Stomach (tissue), 9 donors: ENCODE results near the gene TRIM2. TPM values are rescaled to one million over a fixed set of nuclear protein-coding genes. Genes with fewer than 3 reads are reported as not detected.

ENCODE experiments used
- DNase-seq, 2 donors: peaks; one replicate each; pipeline versions ENCODE4 v3.0.0 to v3.0.0-alpha.2; 2013 to 2019
- H3K27ac ChIP-seq, 5 donors: fragments of 200-600 bp in 4 of 5; sonication (generic) in 4 of 5; one replicate each; pipeline ENCODE4 v1.5.1; 2013 to 2019; ENCODE audit warnings: mild to moderate bottlenecking in 1 of 5, moderate library complexity in 1 of 5
- H3K27me3 ChIP-seq, 3 donors: fragments of 200-600 bp; sonication (generic); one replicate each; pipeline ENCODE4 v1.5.1; 2017 to 2019; ENCODE audit warnings: mixed run types in 1 of 3
- H3K36me3 ChIP-seq, 4 donors: fragments of 200-600 bp; sonication (generic); 1 replicate in 3 of 4; 2 replicates in 1 of 4; pipeline ENCODE4 v1.5.1; 2016 to 2019
- H3K4me1 ChIP-seq, 4 donors: fragments of 200-600 bp; sonication (generic); one replicate each; pipeline ENCODE4 v1.5.1; 2016 to 2019
- H3K4me3 ChIP-seq, 4 donors: fragments of 200-600 bp; sonication (generic) in 3 of 4; one replicate each; pipeline ENCODE4 v1.5.1; 2016 to 2019; ENCODE audit warnings: mild to moderate bottlenecking in 1 of 4
- H3K9me3 ChIP-seq, 4 donors: fragments of 200-600 bp; sonication (generic); one replicate each; pipeline ENCODE4 v1.5.1; 2016 to 2019
- EP300 ChIP-seq: sonication (generic); formaldehyde crosslinking; IDR thresholded peaks from one replicate; pipeline ENCODE4 v1.6.1; 2017; ENCODE audit warnings: antibody characterized with exemption
- POLR2A ChIP-seq, 4 donors: fragments of 450-650 bp; IDR thresholded peaks; one replicate each; pipeline ENCODE4 v1.6.1; 2016; ENCODE audit warnings: antibody characterized with exemption in 4 of 4, control low read depth in 2 of 4, mild to moderate bottlenecking in 1 of 4, moderate library complexity in 1 of 4
- POLR2AphosphoS5 ChIP-seq, 3 donors: sonication (generic); formaldehyde crosslinking; IDR thresholded peaks; one replicate each; pipeline ENCODE4 v1.6.1; 2016; ENCODE audit warnings: antibody characterized with exemption in 3 of 3
- WGBS, 5 donors: extraction: QIAGEN DNeasy Blood & Tissue Kit in 3 of 5; methylation state at CpG; one replicate each; pipeline versions ENCODE4 v1.1.5 to v1.1.7; 2013 to 2018; 5-methylcytosine and 5-hydroxymethylcytosine counted together
- intact Hi-C: fragments of 100-400 bp; cut with DNase I; formaldehyde crosslinking; loops from one replicate; pipeline ENCODE4 v1.15.1; 2023; ENCODE audit warnings: low total_unique reads
- polyA plus RNA-seq, 3 donors: library from polyadenylated mRNA; stranded (reverse); fragments of 200-250 nt; gene quantifications; one replicate each; pipeline ENCODE4 v1.2.3, GENCODE V29; 2013
- total RNA-seq, 5 donors: library from RNA; depleted of rRNA; stranded (reverse); fragments of >200 nt; gene quantifications; one replicate each; pipeline versions ENCODE4 v1.1.0 to v1.2.3, GENCODE V29; 2014 to 2016
- TF ChIP-seq, protein P1 (sequence below), 7 experiments: fragments of 450-650 bp in 4 of 7; fragments of 200-600 bp in 3 of 7; sonication (generic) in 3 of 7; IDR thresholded peaks; one replicate each; pipeline ENCODE4 v1.5.1; 2016 to 2019; ENCODE audit warnings: antibody characterized with exemption in 7 of 7, control low read depth in 2 of 7, mild to moderate bottlenecking in 1 of 7
- donor health status: healthy with polysubstance abuse.
- donor health status: Bipolar disorder and iron deficiency.
- donor health status: healthy.

The TRIM2 gene
- total and polyA plus RNA-seq, 8 donors: 11.2 to 327 (median 53.8) TPM

DNA sequence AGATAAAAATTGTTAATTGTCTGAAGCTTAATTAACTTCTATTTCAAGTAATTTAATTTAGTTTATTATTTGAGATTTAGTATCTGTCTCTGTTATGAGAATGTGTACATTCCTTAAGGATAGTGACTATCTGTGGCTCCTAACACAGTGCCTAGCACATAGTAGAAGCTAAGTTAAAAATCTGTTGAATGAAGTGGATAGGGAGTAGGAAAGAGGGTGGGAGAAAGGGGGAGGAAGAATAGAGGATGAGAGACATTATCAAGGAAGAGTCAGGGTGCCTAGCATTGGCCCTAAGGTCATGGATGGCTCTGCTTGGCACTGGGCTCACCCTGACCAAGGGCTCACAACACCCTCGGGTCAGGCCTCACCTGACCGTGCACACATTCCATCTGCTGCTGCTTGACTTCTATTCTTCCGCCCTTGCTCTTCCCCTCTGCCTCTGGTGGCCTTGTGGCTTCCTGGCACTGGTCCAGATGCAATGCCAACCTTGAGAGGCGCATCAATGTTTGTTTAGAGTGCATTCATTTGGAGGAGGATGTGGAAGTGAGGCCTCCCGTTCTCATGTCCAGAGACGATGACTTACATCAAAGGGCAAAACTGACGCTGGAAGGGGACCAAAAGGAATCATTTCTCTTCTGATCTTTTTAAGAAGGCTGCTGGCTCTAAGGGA, 42.3 kb downstream of the TRIM2 start:
- DNase-seq: no peak
- Histone ChIP-seq H3K36me3 (no peaks in the 10 kb centered on the region), H3K27ac (peak overlapping the region in 4 of 5 donors; percentile 2 to 70 (median 50)), H3K4me3 (no peak overlapping the region), H3K4me1 (peaks cover 53 to 92% (median 75%) of the 10 kb centered on the region in 4 donors), H3K9me3 (no peaks in the 10 kb centered on the region), H3K27me3 (no peaks in the 10 kb centered on the region)
- TF ChIP-seq POLR2AphosphoS5 (IDR thresholded peaks at IDR 0.05): no peak
- TF ChIP-seq EP300: no peak
- TF ChIP-seq POLR2A (IDR thresholded peaks at IDR 0.05): no peak
- TF ChIP-seq, protein P1, sequence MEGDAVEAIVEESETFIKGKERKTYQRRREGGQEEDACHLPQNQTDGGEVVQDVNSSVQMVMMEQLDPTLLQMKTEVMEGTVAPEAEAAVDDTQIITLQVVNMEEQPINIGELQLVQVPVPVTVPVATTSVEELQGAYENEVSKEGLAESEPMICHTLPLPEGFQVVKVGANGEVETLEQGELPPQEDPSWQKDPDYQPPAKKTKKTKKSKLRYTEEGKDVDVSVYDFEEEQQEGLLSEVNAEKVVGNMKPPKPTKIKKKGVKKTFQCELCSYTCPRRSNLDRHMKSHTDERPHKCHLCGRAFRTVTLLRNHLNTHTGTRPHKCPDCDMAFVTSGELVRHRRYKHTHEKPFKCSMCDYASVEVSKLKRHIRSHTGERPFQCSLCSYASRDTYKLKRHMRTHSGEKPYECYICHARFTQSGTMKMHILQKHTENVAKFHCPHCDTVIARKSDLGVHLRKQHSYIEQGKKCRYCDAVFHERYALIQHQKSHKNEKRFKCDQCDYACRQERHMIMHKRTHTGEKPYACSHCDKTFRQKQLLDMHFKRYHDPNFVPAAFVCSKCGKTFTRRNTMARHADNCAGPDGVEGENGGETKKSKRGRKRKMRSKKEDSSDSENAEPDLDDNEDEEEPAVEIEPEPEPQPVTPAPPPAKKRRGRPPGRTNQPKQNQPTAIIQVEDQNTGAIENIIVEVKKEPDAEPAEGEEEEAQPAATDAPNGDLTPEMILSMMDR (IDR thresholded peaks at IDR 0.05): no peak
- WGBS, 5 donors: 53 to 67% (median 59%) methylated on average over 5 to 7 of the region's 7 CpGs
- intact Hi-C loops: no loop called here

DNA sequence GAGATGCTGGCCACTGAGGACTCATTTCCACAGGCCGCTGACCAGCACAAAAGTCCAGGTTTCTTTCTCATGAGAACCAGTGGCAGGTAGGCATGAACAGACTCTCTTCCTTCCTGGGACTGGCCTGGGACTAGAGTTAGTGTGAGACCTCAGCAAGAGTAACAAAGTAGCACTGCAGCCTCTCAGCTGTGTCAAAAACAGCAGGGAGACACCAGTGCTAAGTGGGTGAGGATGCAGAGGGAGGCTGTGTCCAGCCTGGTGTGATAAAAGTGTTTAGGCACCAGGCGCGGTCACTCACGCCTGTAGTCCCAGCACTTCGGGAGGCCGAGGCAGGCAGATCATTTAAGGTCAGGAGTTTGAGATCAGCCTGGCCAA, 42.9 kb downstream of the TRIM2 start:
- Histone ChIP-seq H3K4me3 (no peak overlapping the region), H3K27me3 (no peaks in the 10 kb centered on the region), H3K9me3 (no peaks in the 10 kb centered on the region), H3K27ac (peak overlapping the region in 4 of 5 donors; percentile 13 to 70 (median 50)), H3K4me1 (peaks cover 48 to 92% (median 73%) of the 10 kb centered on the region in 4 donors), H3K36me3 (no peaks in the 10 kb centered on the region)
- WGBS, 5 donors: 31 to 73% (median 34%) methylated on average over 6 of the region's 6 CpGs
- TF ChIP-seq POLR2A (IDR thresholded peaks at IDR 0.05) (no peak), POLR2AphosphoS5 (IDR thresholded peaks at IDR 0.05) (no peak), EP300 (no peak)
- TF ChIP-seq, protein P1 (IDR thresholded peaks at IDR 0.05): no peak
- intact Hi-C loops: no loop called here
- DNase-seq: no peak

GRCh38 chr4:153248641-153249198, 44.5 kb downstream of the TRIM2 start:
- DNase-seq: no peak
- Histone ChIP-seq H3K4me3 (peak overlapping the region; percentile 48 to 53 (median 50)), H3K27me3 (no peaks in the 10 kb centered on the region), H3K4me1 (peaks cover 34 to 75% (median 62%) of the 10 kb centered on the region in 4 donors), H3K36me3 (no peaks in the 10 kb centered on the region), H3K9me3 (no peaks in the 10 kb centered on the region), H3K27ac (peak overlapping the region; percentile 75 to 88 (median 83))
- intact Hi-C loops: no loop called here
- 9 to 14% (median 12%) methylated on average over 14 of the region's 14 CpGs for WGBS, 5 donors
- TF ChIP-seq, protein P1 (IDR thresholded peaks at IDR 0.05): no peak
- no peak for TF ChIP-seq POLR2A (IDR thresholded peaks at IDR 0.05)
- no peak for TF ChIP-seq EP300
- no peak for TF ChIP-seq POLR2AphosphoS5 (IDR thresholded peaks at IDR 0.05)

- WGBS, 5 donors: 4 to 7% (median 5%) methylated on average over 35 to 44 of the region's 44 CpGs
- H3K4me3 ChIP-seq: peak overlapping the region; percentile 48 to 53 (median 50)
- no peaks in the 10 kb centered on the region for H3K9me3 ChIP-seq
- peak; percentile 83 to 96 for DNase-seq
- intact Hi-C loops: no loop called here
- H3K36me3 ChIP-seq: no peaks in the 10 kb centered on the region
- peaks cover 34 to 72% (median 60%) of the 10 kb centered on the region in 4 donors for H3K4me1 ChIP-seq
- H3K27me3 ChIP-seq: no peaks in the 10 kb centered on the region
- TF ChIP-seq EP300: no peak
- TF ChIP-seq POLR2AphosphoS5 (IDR thresholded peaks at IDR 0.05): peak in 1 of 3 donors; percentile 21
- no peak for TF ChIP-seq POLR2A (IDR thresholded peaks at IDR 0.05)
- TF ChIP-seq, protein P1 (IDR thresholded peaks at IDR 0.05): no peak
- peak overlapping the region; percentile 75 to 88 (median 83) for H3K27ac ChIP-seq
Observed at GRCh38 chr4:153249199-153250041, 45.2 kb downstream of the TRIM2 start.
